PC-3 (cell line): Measurements from ENCODE around the gene CLSTN3. TPM values are rescaled to one million over a fixed set of nuclear protein-coding genes. Genes with fewer than 3 reads are reported as not detected.

Experiments
- ATAC-seq: fragments of 200-7000 bp; cut with Tn5 transposase; 2 replicates; pipeline ENCODE4 v1.9.1; 2020; ENCODE audit warnings: mild to moderate bottlenecking, moderate library complexity
- BruUV-seq: library from RNA; stranded (reverse); fragments of 400-500 nt; replicated peaks from 2 replicates; lab custom pipeline; 2021; lab: Mats Ljungman, UMichigan
- CTCF ChIA-PET: fragments of 300-600 bp; sonication (Branson Sonifier 250); formaldehyde crosslinking; loops from one replicate; lab custom pipeline; 2022; ENCODE audit warnings: antibody characterized with exemption; lab: Charles Lee
- POLR2A ChIA-PET: fragments of 300-600 bp; sonication (Branson Sonifier 250); formaldehyde crosslinking; loops from one replicate; lab custom pipeline; 2022; ENCODE audit warnings: antibody characterized with exemption; ENCODE audit not compliant: unreplicated experiment; lab: Charles Lee
- DNase-seq: peaks from one replicate; pipeline ENCODE4 v3.0.0-alpha.2; 2015
- H2AFZ ChIP-seq: fragments of 300-600 bp; sonication (generic); 2 replicates; pipeline ENCODE4 v1.6.0; 2016; ENCODE audit warnings: antibody characterized with exemption, low read length
- H3F3A ChIP-seq: fragments of 300-600 bp; sonication (generic); one replicate; pipeline ENCODE4 v1.6.0; 2017; ENCODE audit warnings: antibody characterized with exemption, low read length, control low read depth, mild to moderate bottlenecking; ENCODE audit not compliant: unreplicated experiment
- H3K27ac ChIP-seq: fragments of 300-600 bp; sonication (generic); 2 replicates; pipeline ENCODE4 v1.5.1; 2016; ENCODE audit warnings: mild to moderate bottlenecking, low read length
- H3K27me3 ChIP-seq: fragments of 300-600 bp; sonication (generic); 2 replicates; pipeline ENCODE4 v1.6.1; 2016; ENCODE audit warnings: low read length, mixed read lengths
- H3K36me3 ChIP-seq: fragments of 300-600 bp; sonication (generic); 2 replicates; pipeline ENCODE4 v1.6.1; 2016; ENCODE audit warnings: low read depth, mixed run types, low read length, mixed read lengths
- H3K4me1 ChIP-seq: fragments of 300-600 bp; sonication (generic); 2 replicates; pipeline ENCODE4 v1.5.1; 2016; ENCODE audit warnings: low read length; ENCODE audit not compliant: insufficient read depth
- H3K4me2 ChIP-seq: fragments of 300-600 bp; sonication (generic); 2 replicates; pipeline ENCODE4 v1.6.0; 2016; ENCODE audit warnings: low read length
- H3K4me3 ChIP-seq: fragments of 300-600 bp; sonication (generic); 2 replicates; pipeline ENCODE4 v1.5.1; 2016; ENCODE audit warnings: mild to moderate bottlenecking, low read length, mixed read lengths
- H3K79me2 ChIP-seq: fragments of 300-600 bp; sonication (generic); 2 replicates; pipeline ENCODE4 v1.6.1; 2017; ENCODE audit warnings: low read length, mixed read lengths
- H3K9ac ChIP-seq: fragments of 300-600 bp; sonication (generic); 2 replicates; pipeline ENCODE4 v1.6.0; 2016; ENCODE audit warnings: mild to moderate bottlenecking, low read length
- H3K9me2 ChIP-seq: fragments of 300-600 bp; sonication (generic); replicated peaks from 2 replicates; pipeline ENCODE4 v1.6.1; 2016; ENCODE audit warnings: mixed run types, low read length, mixed read lengths
- H3K9me3 ChIP-seq: fragments of 300-600 bp; sonication (generic); 2 replicates; pipeline ENCODE4 v1.6.1; 2016; ENCODE audit warnings: low read length, mixed read lengths
- H4K20me1 ChIP-seq: fragments of 300-600 bp; sonication (generic); 2 replicates; pipeline ENCODE4 v1.6.1; 2016; ENCODE audit warnings: low read length, mixed read lengths
- EZH2 ChIP-seq: fragments of 300-600 bp; sonication (generic); IDR thresholded peaks from one replicate; pipeline ENCODE4 v1.6.1; 2017; ENCODE audit warnings: antibody characterized with exemption, mild to moderate bottlenecking, low read length; ENCODE audit not compliant: unreplicated experiment
- EZH2phosphoT487 ChIP-seq: fragments of 300-600 bp; sonication (generic); IDR thresholded peaks from 2 replicates; pipeline ENCODE4 v1.6.1; 2018; ENCODE audit warnings: mild to moderate bottlenecking, antibody characterized with exemption, low read length, borderline replicate concordance
- intact Hi-C: fragments of 100-400 bp; cut with micrococcal nuclease; formaldehyde crosslinking; loops from 2 replicates; pipeline ENCODE4 v1.9.0; 2023
- total RNA-seq: library from RNA; depleted of rRNA; stranded (reverse); fragments of >200 nt; gene quantifications from 2 replicates; pipeline ENCODE4 v1.2.3, GENCODE V29; 2014
- TF ChIP-seq, protein P1 (sequence below): fragments of 300-600 bp; sonication (generic); conservative IDR thresholded peaks from 2 replicates; pipeline ENCODE4 v1.5.1; 2017; ENCODE audit warnings: antibody characterized with exemption, low read depth, mild to moderate bottlenecking, low read length

CLSTN3 gene
- total RNA-seq, 1 experiment from 2014 or later: 10.9 TPM

- BruUV-seq: no TSS peak
- Histone ChIP-seq H3K36me3 (no peaks in the 10 kb centered on the region), H3K9ac (no peak overlapping the region), H3K9me3 (peaks cover under 1% of the 10 kb centered on the region; the same call in 1 of the 2 replicates), H3K4me3 (no peak overlapping the region), H3K27ac (no peak overlapping the region), H3K4me1 (no peaks in the 10 kb centered on the region), H4K20me1 (no peaks in the 10 kb centered on the region), H3F3A (no peaks in the 10 kb centered on the region), H3K9me2 (no peaks in the 10 kb centered on the region), H3K79me2 (no peaks in the 10 kb centered on the region), H2AFZ (no peak overlapping the region), H3K27me3 (no peaks in the 10 kb centered on the region), H3K4me2 (no peak overlapping the region)
- TF ChIP-seq EZH2 (no peak), EZH2phosphoT487 (no peak)
- TF ChIP-seq, protein P1, sequence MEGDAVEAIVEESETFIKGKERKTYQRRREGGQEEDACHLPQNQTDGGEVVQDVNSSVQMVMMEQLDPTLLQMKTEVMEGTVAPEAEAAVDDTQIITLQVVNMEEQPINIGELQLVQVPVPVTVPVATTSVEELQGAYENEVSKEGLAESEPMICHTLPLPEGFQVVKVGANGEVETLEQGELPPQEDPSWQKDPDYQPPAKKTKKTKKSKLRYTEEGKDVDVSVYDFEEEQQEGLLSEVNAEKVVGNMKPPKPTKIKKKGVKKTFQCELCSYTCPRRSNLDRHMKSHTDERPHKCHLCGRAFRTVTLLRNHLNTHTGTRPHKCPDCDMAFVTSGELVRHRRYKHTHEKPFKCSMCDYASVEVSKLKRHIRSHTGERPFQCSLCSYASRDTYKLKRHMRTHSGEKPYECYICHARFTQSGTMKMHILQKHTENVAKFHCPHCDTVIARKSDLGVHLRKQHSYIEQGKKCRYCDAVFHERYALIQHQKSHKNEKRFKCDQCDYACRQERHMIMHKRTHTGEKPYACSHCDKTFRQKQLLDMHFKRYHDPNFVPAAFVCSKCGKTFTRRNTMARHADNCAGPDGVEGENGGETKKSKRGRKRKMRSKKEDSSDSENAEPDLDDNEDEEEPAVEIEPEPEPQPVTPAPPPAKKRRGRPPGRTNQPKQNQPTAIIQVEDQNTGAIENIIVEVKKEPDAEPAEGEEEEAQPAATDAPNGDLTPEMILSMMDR: no peak
- ATAC-seq (no peak), DNase-seq (no peak)
- ChIA-PET CTCF (no interaction called here), POLR2A (no interaction called here)
- intact Hi-C loops: no loop called here
Observed at GRCh38 chr12:7161811-7162210, 31.6 kb downstream of the CLSTN3 start.

DNA sequence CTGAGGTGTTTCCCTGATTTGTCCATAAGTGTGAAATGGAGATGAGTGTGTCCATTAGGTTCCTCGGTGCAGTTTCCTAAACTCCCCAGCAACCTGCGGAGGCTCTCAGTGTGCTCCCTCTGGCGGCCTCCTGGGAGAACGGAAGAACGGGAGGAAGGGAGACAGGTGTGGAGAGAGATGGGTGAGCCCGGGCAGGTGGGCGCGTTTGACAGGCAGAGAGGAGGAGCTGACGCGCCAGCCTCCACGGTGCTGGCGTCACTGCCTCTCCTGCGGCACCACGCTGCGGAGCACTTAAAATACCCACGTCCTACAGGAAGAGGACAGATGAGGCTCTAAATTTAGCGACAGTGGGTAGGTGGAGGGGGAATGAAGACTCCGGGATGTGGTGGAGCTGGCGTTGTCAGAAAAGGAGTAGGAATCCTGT, 32.5 kb downstream of the CLSTN3 start:
- Histone ChIP-seq H3K4me2 (no peak overlapping the region), H3K9me2 (no peaks in the 10 kb centered on the region), H3K4me3 (no peak overlapping the region), H3K36me3 (no peaks in the 10 kb centered on the region; the same call in 1 of the 2 replicates), H3K9ac (no peak overlapping the region), H3K27ac (no peak overlapping the region), H3F3A (no peaks in the 10 kb centered on the region), H3K9me3 (peaks cover 7% of the 10 kb centered on the region; the same call in 1 of the 2 replicates), H4K20me1 (no peaks in the 10 kb centered on the region), H3K79me2 (no peaks in the 10 kb centered on the region), H3K4me1 (no peaks in the 10 kb centered on the region), H2AFZ (no peak overlapping the region), H3K27me3 (no peaks in the 10 kb centered on the region)
- ATAC-seq: peak; percentile 70
- DNase-seq: peak; percentile 41
- intact Hi-C loops: no loop called here
- BruUV-seq: no TSS peak
- TF ChIP-seq EZH2 (no peak), EZH2phosphoT487 (no peak)
- TF ChIP-seq, protein P1: peak; percentile 57
- ChIA-PET POLR2A (no interaction called here), CTCF (no interaction called here)

DNA sequence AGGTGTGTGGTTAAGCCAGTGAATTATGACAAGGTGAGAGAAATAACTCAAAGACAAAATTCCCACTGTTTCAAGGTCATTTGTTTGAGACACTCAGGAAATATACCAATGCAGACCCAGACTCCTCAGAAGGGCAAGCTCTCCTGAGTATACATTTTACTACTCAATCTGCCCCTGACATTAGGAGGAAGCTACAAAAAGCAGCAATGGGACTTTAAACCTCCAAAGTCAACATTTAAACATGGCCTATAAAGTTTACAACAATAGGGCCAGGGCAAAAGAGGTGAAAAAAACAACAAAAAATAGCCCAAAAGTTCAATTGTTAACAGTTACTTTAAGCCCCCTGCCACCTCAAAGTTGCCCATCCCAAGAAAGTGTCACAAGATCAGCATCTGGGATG, 39.8 kb downstream of the CLSTN3 start:
- Histone ChIP-seq H3K4me1 (no peaks in the 10 kb centered on the region), H3K9ac (no peak overlapping the region), H3K4me2 (no peak overlapping the region), H3K9me3 (peaks cover 26% of the 10 kb centered on the region), H3K27me3 (no peaks in the 10 kb centered on the region), H3F3A (no peaks in the 10 kb centered on the region), H3K36me3 (no peaks in the 10 kb centered on the region; the same call in 1 of the 2 replicates), H3K79me2 (no peaks in the 10 kb centered on the region), H3K27ac (no peak overlapping the region), H3K4me3 (no peak overlapping the region), H2AFZ (no peak overlapping the region), H4K20me1 (no peaks in the 10 kb centered on the region), H3K9me2 (no peaks in the 10 kb centered on the region)
- intact Hi-C loops: no loop called here
- POLR2A ChIA-PET: no interaction called here
- CTCF ChIA-PET: no interaction called here
- ATAC-seq: no peak
- no TSS peak for BruUV-seq
- TF ChIP-seq, protein P1: no peak
- TF ChIP-seq EZH2phosphoT487 (no peak), EZH2 (no peak)
- no peak for DNase-seq
